Fibroblast of gingiva (primary cell): ENCODE measurements around the gene POLG.
"Not testable (repeated sequence)": the region's sequence is repeated elsewhere in the genome, so short reads cannot be mapped to it uniquely, and the experiment has no call there.

ENCODE experiments used
- DNase-seq: peaks from one replicate; pipeline ENCODE4 v3.0.0-alpha.2; 2011; ENCODE audit warnings: low read depth

The POLG gene

GRCh38 chr15:89278307-89278706, 56.3 kb downstream of the POLG start:
- peak; percentile 8 for DNase-seq

GRCh38 chr15:89277281-89277680, 57.3 kb downstream of the POLG start:
- DNase-seq: not testable (repeated sequence)
